Measurements from ENCODE around the gene MCF2L. TPM values are rescaled to one million over a fixed set of nuclear protein-coding genes. Genes with fewer than 3 reads are reported as not detected.

MCF2L gene
- total RNA-seq, 2 donors from 2014 or later = 48.0 to 49.9 TPM

DNA sequence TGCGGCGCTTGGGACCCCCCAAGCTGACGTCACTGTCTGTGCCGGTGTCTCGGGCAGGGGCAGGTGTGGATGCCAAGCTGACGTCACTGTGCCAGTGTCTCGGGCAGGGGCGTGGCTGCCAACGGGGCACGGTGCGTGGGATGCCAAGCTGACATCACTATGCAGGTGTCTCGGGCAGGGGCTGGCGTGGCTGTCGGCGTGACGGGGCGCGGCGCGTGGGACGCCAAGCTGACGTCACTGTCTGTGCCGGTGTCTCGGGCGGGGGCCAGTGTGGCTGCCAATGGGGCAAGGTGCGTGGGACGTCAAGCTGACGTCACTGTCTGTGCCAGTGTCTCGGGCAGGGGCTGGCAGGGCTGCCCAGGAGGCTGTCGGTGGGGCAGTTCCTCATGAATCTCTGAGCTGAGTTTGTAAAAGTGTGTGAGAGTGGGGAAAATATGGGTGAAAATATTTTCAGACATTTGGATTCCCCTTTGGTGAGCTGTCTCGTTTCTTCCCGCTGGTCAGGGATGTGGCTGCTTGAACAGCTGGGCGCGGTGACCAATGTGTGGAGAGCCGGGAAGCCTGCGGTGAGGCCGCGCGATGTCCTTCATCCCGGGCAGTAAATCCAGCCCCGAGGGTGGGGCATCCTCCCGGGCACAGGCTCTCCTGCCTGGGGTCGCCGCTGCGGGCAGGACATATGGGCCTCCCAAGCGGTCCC lies 25.2 kb downstream of the MCF2L start:
- peaks cover 11% of the 10 kb centered on the region for H3K36me3 Mint-ChIP-seq (ENCODE audit: low read depth)
- peaks cover 23% of the 10 kb centered on the region for H3K4me1 Mint-ChIP-seq
- H3K27me3 Mint-ChIP-seq (ENCODE audit: insufficient read depth) = no peaks in the 10 kb centered on the region

DNA sequence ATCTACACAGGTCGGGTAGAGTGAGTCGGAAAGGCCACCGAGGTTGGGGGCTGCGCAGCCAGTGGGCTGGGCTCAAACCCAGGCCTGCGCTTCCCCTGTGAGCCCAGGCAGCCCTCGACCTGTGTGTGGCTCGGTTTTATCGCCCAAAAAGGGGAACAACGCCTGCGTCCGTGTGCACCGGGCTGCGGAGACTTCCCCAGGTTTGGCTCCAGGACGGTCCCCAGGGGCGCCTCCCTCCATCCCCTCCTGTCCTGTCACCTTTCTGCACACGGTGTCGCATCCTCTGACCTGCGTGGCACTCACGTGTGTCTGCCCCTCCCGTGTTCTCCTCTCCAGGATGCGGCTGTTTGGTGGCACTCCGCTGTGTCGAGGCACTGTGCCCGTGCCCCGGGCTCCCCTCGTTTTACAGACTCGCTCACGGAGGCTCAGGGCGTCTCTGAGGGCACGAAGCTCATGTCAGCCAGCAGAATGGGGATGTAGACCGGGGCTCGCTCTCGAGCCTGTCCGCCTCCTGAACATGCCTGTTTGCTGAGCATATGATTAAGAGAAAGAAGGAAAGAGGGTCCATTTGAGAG lies 25.9 kb downstream of the MCF2L start:
- H3K4me1 Mint-ChIP-seq = peaks cover 23% of the 10 kb centered on the region
- H3K27ac Mint-ChIP-seq = peak overlapping the region; percentile 12
- H3K27me3 Mint-ChIP-seq (ENCODE audit: insufficient read depth) = no peaks in the 10 kb centered on the region
- no peak overlapping the region for H3K27ac ChIP-seq (ENCODE audit: low read depth, low read length)
- peaks cover 6% of the 10 kb centered on the region for H3K4me1 ChIP-seq (ENCODE audit: control insufficient read depth, insufficient read depth, low read length)
- TF ChIP-seq, protein P1, sequence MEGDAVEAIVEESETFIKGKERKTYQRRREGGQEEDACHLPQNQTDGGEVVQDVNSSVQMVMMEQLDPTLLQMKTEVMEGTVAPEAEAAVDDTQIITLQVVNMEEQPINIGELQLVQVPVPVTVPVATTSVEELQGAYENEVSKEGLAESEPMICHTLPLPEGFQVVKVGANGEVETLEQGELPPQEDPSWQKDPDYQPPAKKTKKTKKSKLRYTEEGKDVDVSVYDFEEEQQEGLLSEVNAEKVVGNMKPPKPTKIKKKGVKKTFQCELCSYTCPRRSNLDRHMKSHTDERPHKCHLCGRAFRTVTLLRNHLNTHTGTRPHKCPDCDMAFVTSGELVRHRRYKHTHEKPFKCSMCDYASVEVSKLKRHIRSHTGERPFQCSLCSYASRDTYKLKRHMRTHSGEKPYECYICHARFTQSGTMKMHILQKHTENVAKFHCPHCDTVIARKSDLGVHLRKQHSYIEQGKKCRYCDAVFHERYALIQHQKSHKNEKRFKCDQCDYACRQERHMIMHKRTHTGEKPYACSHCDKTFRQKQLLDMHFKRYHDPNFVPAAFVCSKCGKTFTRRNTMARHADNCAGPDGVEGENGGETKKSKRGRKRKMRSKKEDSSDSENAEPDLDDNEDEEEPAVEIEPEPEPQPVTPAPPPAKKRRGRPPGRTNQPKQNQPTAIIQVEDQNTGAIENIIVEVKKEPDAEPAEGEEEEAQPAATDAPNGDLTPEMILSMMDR (conservative IDR thresholded peaks at IDR 0.05) = no peak
- H3K36me3 Mint-ChIP-seq (ENCODE audit: low read depth) = peaks cover 8% of the 10 kb centered on the region
- H3K4me3 ChIP-seq (ENCODE audit: low read length) = no peak overlapping the region
- H3K27me3 ChIP-seq (ENCODE audit: control insufficient read depth, insufficient read depth, low read length, poor library complexity, severe bottlenecking) = no peaks in the 10 kb centered on the region
- DNase-seq = no peak
- H3K9me3 ChIP-seq (ENCODE audit: control insufficient read depth, low read length) = no peaks in the 10 kb centered on the region
- peaks cover 4% of the 10 kb centered on the region for H3K9me3 Mint-ChIP-seq
- H3K9ac ChIP-seq (ENCODE audit: extremely low read depth, low read length, poor library complexity, severe bottlenecking) = no peak overlapping the region
- 92 to 95% methylated on average over 26 to 34 of the region's 34 CpGs for WGBS, 2 experiments (ENCODE audit: insufficient coverage in 1 of 2, insufficient read length in 1 of 2)
- H3K4me3 Mint-ChIP-seq = no peak overlapping the region
- no peaks in the 10 kb centered on the region for H3K36me3 ChIP-seq (ENCODE audit: control insufficient read depth, insufficient read depth, low read length)

More for the DNA sequence above, 25.2 kb downstream of the MCF2L start:
- WGBS, 2 experiments (ENCODE audit: insufficient coverage in 1 of 2, insufficient read length in 1 of 2) = 91 to 95% methylated on average over 40 to 46 of the region's 46 CpGs
- Mint-ChIP-seq H3K9me3 (peaks cover 8% of the 10 kb centered on the region), H3K27ac (no peak overlapping the region), H3K4me3 (no peak overlapping the region)
- H3K27me3 ChIP-seq (ENCODE audit: control insufficient read depth, insufficient read depth, low read length, poor library complexity, severe bottlenecking) = no peaks in the 10 kb centered on the region
- no peaks in the 10 kb centered on the region for H3K36me3 ChIP-seq (ENCODE audit: control insufficient read depth, insufficient read depth, low read length)
- TF ChIP-seq, protein P1 (conservative IDR thresholded peaks at IDR 0.05) = no peak
- H3K9me3 ChIP-seq (ENCODE audit: control insufficient read depth, low read length) = no peaks in the 10 kb centered on the region
- no peak overlapping the region for H3K9ac ChIP-seq (ENCODE audit: extremely low read depth, low read length, poor library complexity, severe bottlenecking)
- H3K27ac ChIP-seq (ENCODE audit: low read depth, low read length) = no peak overlapping the region
- no peak overlapping the region for H3K4me3 ChIP-seq (ENCODE audit: low read length)
- no peak for DNase-seq
- peaks cover 6% of the 10 kb centered on the region for H3K4me1 ChIP-seq (ENCODE audit: control insufficient read depth, insufficient read depth, low read length)

DNA sequence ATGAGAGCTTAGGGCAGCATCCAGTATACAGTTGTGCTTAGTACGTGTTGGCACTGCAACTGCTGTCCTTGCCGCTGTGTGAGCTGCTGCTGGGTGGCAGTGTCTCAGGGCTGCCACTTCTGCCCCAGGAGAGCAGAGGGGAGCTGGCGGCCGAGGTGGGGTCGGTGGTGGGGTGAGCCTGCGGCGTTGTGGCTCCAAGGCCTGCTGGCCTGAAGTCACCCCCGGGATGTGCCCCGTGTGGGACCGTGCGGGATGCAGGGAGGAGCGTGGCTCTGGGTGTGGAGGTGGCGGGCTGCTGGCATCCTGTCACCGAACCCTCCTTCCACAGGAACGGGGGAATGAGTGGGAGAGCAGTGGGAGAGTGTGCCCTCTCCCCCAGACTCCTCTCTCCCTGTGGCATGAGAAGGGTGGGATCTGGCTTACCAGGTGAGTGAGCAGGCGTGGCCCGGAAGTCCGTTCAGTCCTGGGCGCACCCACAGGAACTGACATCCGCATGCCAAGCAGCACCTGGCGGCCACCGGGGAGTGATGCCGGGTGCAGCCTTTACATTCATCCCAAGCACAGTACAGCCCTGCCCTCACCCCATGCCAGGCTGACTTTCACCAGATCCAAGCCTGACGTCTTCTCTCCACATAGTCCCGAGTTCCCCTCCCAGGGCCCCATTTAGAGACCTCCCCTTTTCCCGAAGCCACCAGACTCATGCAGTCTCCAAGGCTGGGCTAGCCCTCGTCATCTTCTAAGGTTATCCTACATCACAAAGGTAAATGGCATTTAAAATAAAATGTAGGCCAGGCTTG lies 26.6 kb downstream of the MCF2L start:
- H3K4me3 ChIP-seq (ENCODE audit: low read length) = no peak overlapping the region
- H3K27ac Mint-ChIP-seq = no peak overlapping the region

More for the DNA sequence above, 26.6 kb downstream of the MCF2L start:
- TF ChIP-seq, protein P1 (conservative IDR thresholded peaks at IDR 0.05) = no peak
- H3K36me3 Mint-ChIP-seq (ENCODE audit: low read depth) = peaks cover under 1% of the 10 kb centered on the region
- H3K9me3 Mint-ChIP-seq = no peaks in the 10 kb centered on the region
- Histone ChIP-seq H3K4me1 (ENCODE audit: control insufficient read depth, insufficient read depth, low read length) (peaks cover 6% of the 10 kb centered on the region), H3K9ac (ENCODE audit: extremely low read depth, low read length, poor library complexity, severe bottlenecking) (no peak overlapping the region), H3K9me3 (ENCODE audit: control insufficient read depth, low read length) (no peaks in the 10 kb centered on the region), H3K27ac (ENCODE audit: low read depth, low read length) (no peak overlapping the region), H3K36me3 (ENCODE audit: control insufficient read depth, insufficient read depth, low read length) (no peaks in the 10 kb centered on the region), H3K27me3 (ENCODE audit: control insufficient read depth, insufficient read depth, low read length, poor library complexity, severe bottlenecking) (no peaks in the 10 kb centered on the region)
- peaks cover 20% of the 10 kb centered on the region for H3K4me1 Mint-ChIP-seq
- no peak overlapping the region for H3K4me3 Mint-ChIP-seq
- no peak for DNase-seq
- H3K27me3 Mint-ChIP-seq (ENCODE audit: insufficient read depth) = no peaks in the 10 kb centered on the region
- WGBS, 2 experiments (ENCODE audit: insufficient coverage in 1 of 2, insufficient read length in 1 of 2) = 92 to 93% methylated on average over 7 to 27 of the region's 27 CpGs
